NK-92 treated with Interleukin-12 subunit alpha and Interleukin-12 subunit beta, amount 100 ng/mL, for 24 hours (cell line): ENCODE data around the gene HES5.

Experiments
- DNase-seq: peaks from one replicate; lab custom pipeline; 2025; lab: John Stamatoyannopoulos, UW

The HES5 gene

GRCh38 chr1:2479186-2479585, 50.9 kb downstream of the HES5 start:
- DNase-seq: no peak
